Lower lobe of right lung (tissue), 2 donors: ENCODE measurements around the gene TMEM59L. TPM values are rescaled to one million over a fixed set of nuclear protein-coding genes. Genes with fewer than 3 reads are reported as not detected.

Experiments
- ATAC-seq, 2 donors: fragments of 200-7000 bp; cut with Tn5 transposase; one replicate each; pipeline ENCODE4 v1.9.1; 2020 to 2022; ENCODE audit warnings: mild to moderate bottlenecking in 2 of 2, moderate library complexity in 2 of 2
- DNase-seq: peaks from one replicate; pipeline ENCODE4 v3.0.0-alpha.2; 2020
- H3K27ac ChIP-seq: fragments of 200-600 bp; one replicate; pipeline ENCODE4 v1.8.0; 2022
- H3K27me3 ChIP-seq: fragments of 200-600 bp; one replicate; pipeline ENCODE4 v1.8.0; 2022; ENCODE audit warnings: low read depth
- H3K36me3 ChIP-seq: fragments of 200-600 bp; one replicate; pipeline ENCODE4 v1.8.0; 2022; ENCODE audit warnings: mild to moderate bottlenecking
- H3K4me1 ChIP-seq: fragments of 200-600 bp; one replicate; pipeline ENCODE4 v1.8.0; 2022
- H3K4me3 ChIP-seq: fragments of 200-600 bp; one replicate; pipeline ENCODE4 v1.8.0; 2022; ENCODE audit warnings: mild to moderate bottlenecking
- H3K9me3 ChIP-seq: fragments of 200-600 bp; one replicate; pipeline ENCODE4 v1.8.0; 2022
- intact Hi-C: fragments of 100-400 bp; cut with DNase I; formaldehyde crosslinking; loops from one replicate; pipeline ENCODE4 v1.11.0; 2022
- total RNA-seq: library from RNA; stranded (reverse); fragmentation: NEBNext Ultra II Directional; extraction: Animal tissue kit (Norgen Biotek cat#: 25700); gene quantifications from one replicate; pipeline ENCODE4 v1.2.1, GENCODE V29; 2021
- TF ChIP-seq, protein P1 (sequence below): fragments of 200-600 bp; IDR thresholded peaks from one replicate; pipeline ENCODE4 v1.8.0; 2022; ENCODE audit warnings: antibody characterized with exemption, mild to moderate bottlenecking
- donor health status: DM: no; HTN: yes; CAD: no; lungs with severe emphysema.

TMEM59L gene
- total RNA-seq, 1 donor from 2014 or later, result 1.1 TPM

DNA sequence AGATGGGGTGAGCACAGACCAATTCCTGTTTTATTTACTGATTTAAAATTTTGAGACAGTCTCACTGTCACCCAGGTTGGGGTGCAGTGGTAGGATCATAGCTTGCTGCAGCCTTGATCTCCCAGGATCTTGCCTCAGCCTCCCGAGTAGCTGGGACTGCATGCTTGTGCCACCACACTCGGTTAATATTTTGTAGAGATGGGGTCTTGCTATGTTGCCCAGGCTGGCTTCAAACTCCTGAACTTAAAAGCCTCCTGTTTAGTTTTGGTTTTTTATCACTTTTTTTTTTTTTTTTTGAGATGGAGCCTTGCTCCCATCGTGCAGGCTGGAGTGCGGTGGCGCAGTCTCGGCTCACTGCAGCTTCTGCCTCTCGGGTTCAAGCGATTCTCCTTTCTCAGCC, 36.3 kb upstream of the TMEM59L start:
- TF ChIP-seq, protein P1, sequence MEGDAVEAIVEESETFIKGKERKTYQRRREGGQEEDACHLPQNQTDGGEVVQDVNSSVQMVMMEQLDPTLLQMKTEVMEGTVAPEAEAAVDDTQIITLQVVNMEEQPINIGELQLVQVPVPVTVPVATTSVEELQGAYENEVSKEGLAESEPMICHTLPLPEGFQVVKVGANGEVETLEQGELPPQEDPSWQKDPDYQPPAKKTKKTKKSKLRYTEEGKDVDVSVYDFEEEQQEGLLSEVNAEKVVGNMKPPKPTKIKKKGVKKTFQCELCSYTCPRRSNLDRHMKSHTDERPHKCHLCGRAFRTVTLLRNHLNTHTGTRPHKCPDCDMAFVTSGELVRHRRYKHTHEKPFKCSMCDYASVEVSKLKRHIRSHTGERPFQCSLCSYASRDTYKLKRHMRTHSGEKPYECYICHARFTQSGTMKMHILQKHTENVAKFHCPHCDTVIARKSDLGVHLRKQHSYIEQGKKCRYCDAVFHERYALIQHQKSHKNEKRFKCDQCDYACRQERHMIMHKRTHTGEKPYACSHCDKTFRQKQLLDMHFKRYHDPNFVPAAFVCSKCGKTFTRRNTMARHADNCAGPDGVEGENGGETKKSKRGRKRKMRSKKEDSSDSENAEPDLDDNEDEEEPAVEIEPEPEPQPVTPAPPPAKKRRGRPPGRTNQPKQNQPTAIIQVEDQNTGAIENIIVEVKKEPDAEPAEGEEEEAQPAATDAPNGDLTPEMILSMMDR, result no peak
- ATAC-seq, result no peak
- H3K9me3 ChIP-seq, result no peaks in the 10 kb centered on the region
- no peaks in the 10 kb centered on the region for H3K27me3 ChIP-seq
- H3K36me3 ChIP-seq, result peaks cover 45% of the 10 kb centered on the region
- intact Hi-C loops, result no loop called here
- H3K27ac ChIP-seq, result no peak overlapping the region
- H3K4me3 ChIP-seq, result no peak overlapping the region
- no peak for DNase-seq
- peaks cover 16% of the 10 kb centered on the region for H3K4me1 ChIP-seq

GRCh38 chr19:18577365-18577914, 35.2 kb upstream of the TMEM59L start:
- H3K36me3 ChIP-seq, result peaks cover 45% of the 10 kb centered on the region
- peaks cover 12% of the 10 kb centered on the region for H3K4me1 ChIP-seq
- intact Hi-C loops, result no loop called here
- H3K4me3 ChIP-seq, result no peak overlapping the region
- no peaks in the 10 kb centered on the region for H3K9me3 ChIP-seq
- no peak for DNase-seq
- no peak overlapping the region for H3K27ac ChIP-seq
- ATAC-seq, result no peak
- TF ChIP-seq, protein P1, result no peak
- no peaks in the 10 kb centered on the region for H3K27me3 ChIP-seq

- Histone ChIP-seq H3K9me3 (no peaks in the 10 kb centered on the region), H3K4me3 (no peak overlapping the region), H3K36me3 (peaks cover 23% of the 10 kb centered on the region), H3K4me1 (no peaks in the 10 kb centered on the region), H3K27ac (no peak overlapping the region), H3K27me3 (no peaks in the 10 kb centered on the region)
- no peak for DNase-seq
- TF ChIP-seq, protein P1, result no peak
- ATAC-seq, result no peak
- intact Hi-C loops, result no loop called here
These were observed 32.4 kb upstream of the TMEM59L start for GRCh38 chr19:18580311-18580710.

DNA sequence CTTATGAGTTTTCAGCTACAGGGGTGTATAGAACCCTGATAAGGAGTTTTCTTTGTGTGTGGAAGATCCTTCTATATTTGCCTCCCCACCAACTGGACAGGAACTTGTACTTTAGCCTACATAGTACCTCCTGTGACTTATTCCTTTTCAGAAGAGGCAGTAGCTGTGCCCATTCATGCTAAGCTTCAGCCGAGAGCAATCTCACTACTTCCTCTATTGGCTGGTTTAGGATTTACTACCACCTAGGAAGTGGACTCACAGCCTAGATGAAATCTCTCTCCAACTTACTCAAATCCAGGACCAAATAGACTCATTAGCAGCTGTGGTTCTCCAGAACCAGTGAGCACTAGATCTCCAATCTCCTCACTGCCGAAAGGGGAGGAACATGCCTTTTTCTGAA, 26.4 kb upstream of the TMEM59L start:
- Histone ChIP-seq H3K36me3 (peaks cover 10% of the 10 kb centered on the region), H3K4me3 (no peak overlapping the region), H3K9me3 (no peaks in the 10 kb centered on the region), H3K27ac (no peak overlapping the region), H3K4me1 (peaks cover 23% of the 10 kb centered on the region), H3K27me3 (no peaks in the 10 kb centered on the region)
- intact Hi-C loops, result no loop called here
- ATAC-seq, result no peak
- TF ChIP-seq, protein P1, result no peak
- no peak for DNase-seq

DNA sequence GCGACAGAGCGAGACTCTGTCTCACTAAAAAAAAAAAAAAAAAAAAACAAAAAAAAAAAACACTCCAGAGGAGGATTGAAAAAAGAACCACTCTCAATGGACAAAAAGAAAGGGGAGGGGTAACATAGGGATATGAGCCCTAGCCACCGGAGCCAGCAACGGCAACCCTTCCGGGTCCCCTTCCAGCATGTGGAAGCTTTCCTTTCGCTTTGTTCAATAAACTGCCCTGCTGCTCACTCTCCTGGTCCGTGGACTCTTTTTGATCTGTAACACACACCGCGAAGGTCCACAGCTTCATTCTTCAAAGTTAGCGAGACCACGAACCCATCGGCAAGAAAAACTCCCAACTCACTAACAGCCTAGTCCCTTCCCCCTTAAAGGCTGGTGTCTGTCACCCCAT, 25.1 kb upstream of the TMEM59L start:
- no peak for ATAC-seq
- TF ChIP-seq, protein P1, result no peak
- Histone ChIP-seq H3K4me1 (peaks cover 23% of the 10 kb centered on the region), H3K9me3 (no peaks in the 10 kb centered on the region), H3K27ac (no peak overlapping the region), H3K36me3 (peaks cover 10% of the 10 kb centered on the region), H3K27me3 (no peaks in the 10 kb centered on the region), H3K4me3 (no peak overlapping the region)
- DNase-seq, result no peak
- intact Hi-C loops, result no loop called here
